EL (cell line): Measurements from ENCODE around the gene ATP6V1B1.

Source experiments
- DNase-seq: peaks from one replicate; pipeline ENCODE4 v3.0.0-alpha.2; 2016

Gene ATP6V1B1

GRCh38 chr2:70947556-70948184 is 12.0 kb downstream of the ATP6V1B1 start:
- DNase-seq, result peak; percentile 73

- peak; percentile 80 for DNase-seq
Measured at GRCh38 chr2:70948337-70949003, 12.8 kb downstream of the ATP6V1B1 start.

- no peak for DNase-seq
Measured at GRCh38 chr2:70949086-70949485, 13.4 kb downstream of the ATP6V1B1 start.

GRCh38 chr2:70954886-70955285 is 19.2 kb downstream of the ATP6V1B1 start:
- DNase-seq, result no peak

GRCh38 chr2:70956141-70956540 is 20.4 kb downstream of the ATP6V1B1 start:
- no peak for DNase-seq

- DNase-seq, result no peak
Measured at GRCh38 chr2:70957798-70958197, 22.1 kb downstream of the ATP6V1B1 start.

GRCh38 chr2:70958759-70959158 is 23.1 kb downstream of the ATP6V1B1 start:
- DNase-seq, result no peak

- no peak for DNase-seq
Measured at GRCh38 chr2:70959271-70959761, 23.6 kb downstream of the ATP6V1B1 start.

- DNase-seq, result no peak
Measured at GRCh38 chr2:70959851-70960832, 24.4 kb downstream of the ATP6V1B1 start.

- no peak for DNase-seq
Measured at GRCh38 chr2:70960833-70961647, 25.3 kb downstream of the ATP6V1B1 start.

- no peak for DNase-seq
Measured at GRCh38 chr2:70961648-70961994, 25.9 kb downstream of the ATP6V1B1 start.

- DNase-seq, result no peak
Measured at GRCh38 chr2:70962211-70962884, 26.6 kb downstream of the ATP6V1B1 start.

- no peak for DNase-seq
Measured at GRCh38 chr2:70962885-70963878, 27.5 kb downstream of the ATP6V1B1 start.

- DNase-seq, result no peak
Measured at GRCh38 chr2:70964133-70964532, 28.4 kb downstream of the ATP6V1B1 start.

- peak; percentile 68 for DNase-seq
Measured at GRCh38 chr2:70964596-70965386, 29.1 kb downstream of the ATP6V1B1 start.

GRCh38 chr2:70965506-70965905 is 29.8 kb downstream of the ATP6V1B1 start:
- DNase-seq, result no peak

GRCh38 chr2:70966681-70967080 is 31.0 kb downstream of the ATP6V1B1 start:
- no peak for DNase-seq

GRCh38 chr2:70967189-70967588 is 31.5 kb downstream of the ATP6V1B1 start:
- DNase-seq, result no peak

GRCh38 chr2:70974592-70974991 is 38.9 kb downstream of the ATP6V1B1 start:
- no peak for DNase-seq

- DNase-seq, result no peak
Measured at GRCh38 chr2:70975237-70975636, 39.5 kb downstream of the ATP6V1B1 start.
